Limb (tissue), 2 donors: ENCODE data around the gene ANAPC10.
A peak's percentile ranks its signal among the peaks of the same experiment; 100 is the strongest.

Experiments used
- DNase-seq, 2 donors: peaks; one replicate each; pipeline ENCODE4 v3.0.0-alpha.2; 2016; ENCODE audit errors: extremely low spot score in 2 of 2

ANAPC10 gene

GRCh38 chr4:145071560-145071959 lies 26.4 kb downstream of the ANAPC10 start:
- DNase-seq: no peak

DNA sequence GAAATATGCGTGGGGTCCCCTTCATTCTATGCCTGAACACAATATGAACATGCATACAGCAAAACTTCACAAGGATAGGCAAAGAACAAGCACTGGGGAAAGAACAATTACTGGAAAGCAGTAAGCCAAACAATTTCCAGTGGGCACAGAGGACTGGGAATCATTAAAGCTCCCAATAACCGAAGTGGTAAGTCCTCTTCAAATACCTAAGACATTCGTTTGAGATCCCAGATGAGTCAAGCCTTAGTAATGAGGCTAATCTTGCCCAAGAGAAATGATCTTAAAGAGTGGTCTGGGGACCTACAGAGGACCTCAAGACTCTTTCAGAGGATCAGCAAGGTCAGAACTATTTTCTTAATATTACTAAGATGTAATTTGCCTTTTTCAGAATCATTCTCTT lies 28.6 kb downstream of the ANAPC10 start:
- DNase-seq: no peak

- no peak for DNase-seq
Measured at GRCh38 chr4:145066063-145066501, 31.9 kb downstream of the ANAPC10 start.

GRCh38 chr4:145061318-145061920 lies 36.6 kb downstream of the ANAPC10 start:
- DNase-seq: peak in 1 of 2 donors; percentile 88

DNA sequence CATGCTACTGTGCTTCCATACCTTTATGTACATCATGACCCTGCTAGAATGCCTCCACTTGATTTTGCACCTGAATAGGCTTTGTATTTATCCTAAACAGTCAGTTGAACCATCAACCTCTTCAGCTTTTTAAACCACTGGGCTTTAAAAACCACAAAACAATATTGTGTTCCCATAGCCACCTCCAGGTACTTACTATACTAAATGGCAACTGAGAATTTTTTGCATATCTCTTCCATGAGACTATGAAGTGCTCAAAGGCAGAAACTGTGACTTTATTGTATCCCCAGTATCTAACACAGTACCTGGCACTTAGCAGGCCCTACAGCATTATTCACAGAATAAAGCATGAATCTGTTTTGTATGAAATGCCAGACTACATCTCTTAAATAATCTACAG lies 39.7 kb downstream of the ANAPC10 start:
- DNase-seq: no peak

DNA sequence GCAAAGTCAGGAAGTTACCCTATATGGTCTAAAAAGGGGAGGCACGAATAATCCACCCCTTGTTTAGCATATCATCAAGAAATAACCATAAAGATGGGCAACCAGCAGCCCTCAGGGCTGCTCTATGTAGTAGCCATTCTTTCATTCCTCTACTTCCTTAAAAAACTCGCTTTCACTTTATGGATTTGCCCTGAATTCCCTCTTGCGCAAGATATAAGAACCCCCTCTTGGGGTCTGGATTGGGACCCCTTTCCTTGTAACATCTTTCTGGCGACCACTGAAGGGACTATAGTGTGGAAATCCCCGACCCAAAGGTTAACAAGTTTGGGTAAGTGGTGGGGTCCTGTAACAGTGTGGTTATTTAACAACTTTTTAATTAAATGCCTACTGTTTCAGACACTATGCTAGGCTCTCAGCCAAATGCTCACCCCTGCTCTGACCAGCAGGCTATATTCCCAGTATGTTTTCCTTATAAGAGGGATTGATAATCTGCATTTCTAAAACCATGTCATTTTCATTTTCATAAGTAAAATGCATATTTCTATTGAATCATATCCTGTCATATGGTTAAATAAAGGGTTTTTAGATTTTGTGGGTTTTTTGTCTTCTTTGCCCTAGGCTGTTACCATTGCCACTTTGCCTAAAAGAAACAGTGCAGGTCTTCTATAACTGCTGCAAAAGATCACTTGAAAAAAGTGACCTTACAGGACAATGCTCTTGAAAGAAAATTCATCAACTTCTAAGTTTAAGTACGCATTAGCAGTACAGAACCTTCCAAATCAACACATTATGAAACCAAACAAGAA lies 41.5 kb downstream of the ANAPC10 start:
- DNase-seq: no peak

- DNase-seq: no peak
Measured at GRCh38 chr4:145055533-145056257, 42.3 kb downstream of the ANAPC10 start.

- no peak for DNase-seq
Measured at GRCh38 chr4:145049241-145049640, 48.8 kb downstream of the ANAPC10 start.

DNA sequence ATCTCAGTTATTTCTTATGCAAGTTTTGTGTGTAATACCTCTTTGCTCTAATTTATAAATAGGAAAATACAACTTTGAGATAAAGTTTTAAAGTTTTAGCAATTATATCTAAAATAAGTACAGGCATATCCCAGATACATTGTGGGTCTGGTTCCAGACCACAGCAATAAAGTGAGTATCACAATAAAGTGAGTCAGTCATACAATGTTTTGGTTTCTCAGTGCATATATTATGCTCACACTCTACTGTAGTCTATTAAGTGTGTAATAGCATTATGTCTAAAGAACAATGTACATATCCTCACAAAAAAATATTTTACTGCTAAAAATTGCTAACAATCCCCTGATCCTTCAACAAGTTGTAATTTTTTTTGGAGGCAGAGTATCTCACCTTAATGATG lies 49.2 kb downstream of the ANAPC10 start:
- no peak for DNase-seq

- peak in 1 of 2 donors; percentile 2 for DNase-seq
Measured at GRCh38 chr4:145047151-145047550, 50.8 kb downstream of the ANAPC10 start.

DNA sequence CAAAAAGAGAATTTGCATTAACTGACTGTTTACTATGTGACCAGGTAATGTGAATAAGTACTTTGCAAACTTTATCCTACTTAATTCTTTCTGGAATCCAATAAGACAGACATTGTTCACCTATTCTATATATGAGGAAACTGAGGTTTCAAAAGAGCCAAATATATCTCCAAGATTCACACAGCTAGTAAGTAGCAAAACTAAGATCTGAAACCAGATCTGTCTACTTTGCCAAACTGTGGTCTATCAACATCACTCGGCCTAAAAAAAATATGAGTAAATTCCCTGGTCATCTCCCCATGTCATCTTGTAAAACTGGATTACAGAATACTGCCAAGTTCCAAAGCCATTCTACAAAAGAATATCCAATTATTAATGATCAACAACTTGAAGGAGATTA lies 52.8 kb downstream of the ANAPC10 start:
- DNase-seq: no peak

DNA sequence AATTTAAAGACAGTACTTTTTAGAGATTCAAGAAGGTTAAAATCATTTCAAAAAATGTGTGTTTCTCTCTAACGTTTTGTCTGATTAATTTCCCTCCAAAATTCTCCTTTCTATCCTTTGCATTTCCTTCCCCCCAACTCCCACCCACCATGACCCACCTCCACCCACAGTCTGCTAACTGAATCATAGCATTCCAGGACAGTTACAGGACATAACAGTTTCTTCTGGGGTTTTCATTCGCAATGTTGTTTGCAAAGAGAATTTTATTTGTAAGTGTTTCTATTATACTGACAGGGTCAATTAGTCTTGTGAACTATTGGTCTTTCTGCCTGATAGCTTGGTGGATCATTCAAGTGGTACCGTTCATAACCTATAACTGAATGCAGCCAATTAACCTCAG lies 53.7 kb downstream of the ANAPC10 start:
- no peak for DNase-seq

DNA sequence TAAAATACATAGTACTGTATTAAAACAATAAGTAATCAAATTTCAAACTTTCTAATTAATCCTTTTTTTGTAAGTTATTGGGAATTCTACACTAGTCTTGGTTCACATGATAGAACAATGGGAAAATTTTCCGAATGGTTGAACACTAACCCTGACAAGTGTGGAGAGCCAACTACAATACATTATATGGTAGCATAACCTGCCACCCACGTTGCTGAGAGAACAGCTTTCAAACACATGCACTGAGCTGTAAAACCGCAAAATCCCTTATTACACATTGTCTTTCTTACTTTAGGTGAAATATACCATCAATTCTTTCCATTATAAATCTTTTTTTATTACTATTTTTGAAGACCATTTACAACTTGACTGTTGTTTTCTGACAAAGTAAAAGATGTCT lies 54.7 kb downstream of the ANAPC10 start:
- DNase-seq: no peak

DNA sequence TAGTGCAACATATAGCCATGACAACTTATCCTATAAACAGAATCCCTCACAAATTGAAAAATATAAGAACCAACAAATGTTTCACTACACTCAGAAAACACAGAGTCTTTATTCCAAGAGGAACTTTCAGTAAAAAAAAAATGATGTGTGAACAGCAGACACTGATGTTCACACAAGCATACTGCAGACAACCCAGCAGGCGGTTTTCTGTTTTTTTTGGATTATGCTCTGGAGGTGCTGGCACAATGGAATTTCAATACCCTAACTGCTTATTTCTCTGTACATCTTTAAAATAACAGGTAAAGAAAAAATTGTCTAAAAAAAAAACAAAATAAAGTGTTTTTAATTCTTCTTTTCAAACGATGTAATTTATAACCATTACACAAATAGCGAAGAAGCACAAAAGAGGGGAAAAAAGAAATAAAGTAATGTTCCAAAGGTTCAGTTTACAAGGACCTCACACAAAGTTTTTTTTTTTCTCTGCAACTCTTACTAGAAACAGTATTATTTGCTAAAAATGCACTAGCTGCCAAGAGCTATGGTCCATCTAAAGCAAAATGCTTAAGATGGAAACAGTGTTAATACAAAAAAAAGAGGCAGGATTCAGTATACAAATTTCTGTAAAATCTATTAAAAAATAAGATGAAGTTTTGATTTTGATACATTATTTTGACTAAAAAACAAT lies 55.3 kb downstream of the ANAPC10 start:
- peak in 1 of 2 donors; percentile 16 for DNase-seq

DNA sequence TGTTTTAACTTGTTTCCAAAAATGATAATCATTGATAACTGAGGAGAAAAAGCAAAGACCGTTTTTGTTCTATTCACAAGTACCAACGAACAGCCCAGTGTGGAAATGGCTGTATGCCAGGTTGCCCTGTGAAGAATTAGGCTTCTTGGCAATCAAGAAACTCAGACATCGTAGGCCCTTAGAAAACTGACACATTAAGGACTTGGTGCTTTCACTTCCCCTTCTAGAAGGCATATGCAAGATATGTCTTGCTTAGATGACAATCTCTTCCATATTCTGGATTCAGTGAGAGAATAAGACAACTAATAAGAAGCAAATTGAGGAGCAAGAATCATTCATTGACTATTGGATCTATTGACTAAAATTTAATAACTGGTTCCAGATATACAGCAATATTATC lies 56.6 kb downstream of the ANAPC10 start:
- DNase-seq: no peak

- no peak for DNase-seq
Measured at GRCh38 chr4:145035494-145036136, 62.4 kb downstream of the ANAPC10 start.

GRCh38 chr4:145034727-145035211 lies 63.2 kb downstream of the ANAPC10 start:
- peak; percentile 30 to 46 for DNase-seq

GRCh38 chr4:145019346-145019745 lies 78.7 kb downstream of the ANAPC10 start:
- no peak for DNase-seq

DNA sequence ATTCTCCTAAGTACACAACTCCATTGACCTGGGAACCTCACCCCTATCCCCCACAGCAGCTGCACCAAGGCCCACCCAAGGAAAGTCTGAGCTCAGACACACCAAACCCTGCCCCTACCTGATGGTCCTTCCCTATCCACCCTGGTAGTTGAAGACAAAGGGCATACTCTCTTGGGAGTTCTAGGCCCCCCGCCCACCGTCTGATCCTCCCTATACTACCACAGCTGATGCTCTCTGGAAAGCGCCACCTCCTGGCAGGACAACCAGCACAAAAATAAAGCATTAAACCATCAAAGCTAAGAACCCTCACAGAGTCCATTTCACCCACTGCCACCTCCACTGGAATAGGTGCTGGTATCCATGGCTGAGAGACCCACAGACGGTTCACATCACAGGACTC lies 83.6 kb downstream of the ANAPC10 start:
- DNase-seq: no peak

- no peak for DNase-seq
Measured at GRCh38 chr4:145012841-145013240, 85.2 kb downstream of the ANAPC10 start.

GRCh38 chr4:145011636-145012035 lies 86.4 kb downstream of the ANAPC10 start:
- no peak for DNase-seq
